Measurements from ENCODE around the gene TBC1D22A.

GRCh38 chr22:46846832-46847355 is 84.4 kb downstream of the TBC1D22A start:
- TF ChIP-seq CTCF (IDR thresholded peaks at IDR 0.05) (no peak), POLR2A (IDR thresholded peaks at IDR 0.05) (no peak)
